Endothelial cell (in vitro differentiated cells): ENCODE measurements around the gene TLR2. TPM values are rescaled to one million over a fixed set of nuclear protein-coding genes. Genes with fewer than 3 reads are reported as not detected.

Experiments used
- DNase-seq: peaks from one replicate; pipeline ENCODE4 v3.0.0; 2021; ENCODE audit warnings: low spot score
- H3K27ac Mint-ChIP-seq: one replicate; pipeline ENCODE4 v1.8.0; 2021; ENCODE audit warnings: mixed read lengths, inconsistent platforms; ENCODE audit not compliant: unreplicated experiment
- H3K27me3 Mint-ChIP-seq: one replicate; pipeline ENCODE4 v1.8.0; 2021; ENCODE audit warnings: mild to moderate bottlenecking, moderate library complexity, mixed read lengths, inconsistent platforms; ENCODE audit not compliant: unreplicated experiment
- H3K36me3 Mint-ChIP-seq: one replicate; pipeline ENCODE4 v1.8.0; 2021; ENCODE audit warnings: mild to moderate bottlenecking, low read depth, mixed read lengths, inconsistent platforms; ENCODE audit not compliant: unreplicated experiment
- H3K4me1 Mint-ChIP-seq: one replicate; pipeline ENCODE4 v1.8.0; 2021; ENCODE audit warnings: mild to moderate bottlenecking, mixed read lengths, inconsistent platforms; ENCODE audit not compliant: unreplicated experiment
- H3K4me3 Mint-ChIP-seq: one replicate; pipeline ENCODE4 v1.8.0; 2021; ENCODE audit warnings: mild to moderate bottlenecking, mixed read lengths, inconsistent platforms; ENCODE audit not compliant: unreplicated experiment
- H3K9me3 Mint-ChIP-seq: one replicate; pipeline ENCODE4 v1.8.0; 2021; ENCODE audit warnings: mixed read lengths, inconsistent platforms; ENCODE audit not compliant: unreplicated experiment
- CTCF ChIP-seq: fragments of 200-600 bp; sonication (generic); IDR thresholded peaks from one replicate; pipeline ENCODE4 v1.5.0; 2021; ENCODE audit warnings: antibody characterized with exemption; ENCODE audit not compliant: unreplicated experiment
- total RNA-seq: library from RNA; stranded (reverse); fragmentation: NEBNext Ultra II Directional; extraction: Animal tissue kit (Norgen Biotek cat#: 25700); gene quantifications from one replicate; pipeline ENCODE4 v1.2.1, GENCODE V29; 2021; ENCODE audit not compliant: unreplicated experiment

The TLR2 gene
- total RNA-seq, 1 donor from 2014 or later, result not detected

GRCh38 chr4:153643406-153644383, 40.4 kb upstream of the TLR2 start:
- H3K27me3 Mint-ChIP-seq, result peaks cover 2% of the 10 kb centered on the region
- no peaks in the 10 kb centered on the region for H3K9me3 Mint-ChIP-seq
- DNase-seq, result no peak
- H3K36me3 Mint-ChIP-seq, result peaks cover 3% of the 10 kb centered on the region
- H3K27ac Mint-ChIP-seq, result no peak overlapping the region
- H3K4me3 Mint-ChIP-seq, result no peak overlapping the region
- peaks cover 8% of the 10 kb centered on the region for H3K4me1 Mint-ChIP-seq
- no peak for TF ChIP-seq CTCF

GRCh38 chr4:153645183-153645582, 38.9 kb upstream of the TLR2 start:
- no peaks in the 10 kb centered on the region for H3K9me3 Mint-ChIP-seq
- H3K27ac Mint-ChIP-seq, result no peak overlapping the region
- peaks cover 8% of the 10 kb centered on the region for H3K4me1 Mint-ChIP-seq
- peaks cover 3% of the 10 kb centered on the region for H3K36me3 Mint-ChIP-seq
- peak; percentile 28 for TF ChIP-seq CTCF
- DNase-seq, result no peak
- no peak overlapping the region for H3K4me3 Mint-ChIP-seq
- H3K27me3 Mint-ChIP-seq, result peaks cover 2% of the 10 kb centered on the region

- no peak for DNase-seq
- no peak for TF ChIP-seq CTCF
- peaks cover 11% of the 10 kb centered on the region for H3K4me1 Mint-ChIP-seq
- peaks cover 3% of the 10 kb centered on the region for H3K36me3 Mint-ChIP-seq
- no peaks in the 10 kb centered on the region for H3K9me3 Mint-ChIP-seq
- no peak overlapping the region for H3K4me3 Mint-ChIP-seq
- no peak overlapping the region for H3K27ac Mint-ChIP-seq
- H3K27me3 Mint-ChIP-seq, result peaks cover 3% of the 10 kb centered on the region
Measured at GRCh38 chr4:153646261-153646660, 37.8 kb upstream of the TLR2 start.

- H3K9me3 Mint-ChIP-seq, result no peaks in the 10 kb centered on the region
- no peak for DNase-seq
- peaks cover 17% of the 10 kb centered on the region for H3K4me1 Mint-ChIP-seq
- H3K27me3 Mint-ChIP-seq, result peaks cover 5% of the 10 kb centered on the region
- H3K4me3 Mint-ChIP-seq, result no peak overlapping the region
- H3K36me3 Mint-ChIP-seq, result peaks cover 3% of the 10 kb centered on the region
- TF ChIP-seq CTCF, result no peak
- peak overlapping the region; percentile 61 for H3K27ac Mint-ChIP-seq
Measured at GRCh38 chr4:153646978-153647377, 37.1 kb upstream of the TLR2 start.

- TF ChIP-seq CTCF, result no peak
- H3K27ac Mint-ChIP-seq, result no peak overlapping the region
- H3K4me1 Mint-ChIP-seq, result peaks cover 21% of the 10 kb centered on the region
- peaks cover 3% of the 10 kb centered on the region for H3K36me3 Mint-ChIP-seq
- no peak overlapping the region for H3K4me3 Mint-ChIP-seq
- peaks cover 4% of the 10 kb centered on the region for H3K27me3 Mint-ChIP-seq
- no peak for DNase-seq
- no peaks in the 10 kb centered on the region for H3K9me3 Mint-ChIP-seq
Measured at GRCh38 chr4:153647975-153648374, 36.1 kb upstream of the TLR2 start.
